Measurements from ENCODE around the gene SEMA3F. TPM values are rescaled to one million over a fixed set of nuclear protein-coding genes. Genes with fewer than 3 reads are reported as not detected.
A peak's percentile ranks its signal among the peaks of the same experiment; 100 is the strongest.

Gene SEMA3F
- total RNA-seq, 1 donor from 2014 or later: 79.8 TPM

- no peak for DNase-seq (ENCODE audit: low read depth)
- no peak overlapping the region for H3K4me3 ChIP-seq (ENCODE audit: low read depth, low read length)
- H3K36me3 ChIP-seq (ENCODE audit: control insufficient read depth, insufficient read depth, low read length): no peaks in the 10 kb centered on the region
These were observed 6.2 kb downstream of the SEMA3F start for GRCh38 chr3:50161320-50161719.

GRCh38 chr3:50162034-50162883, 7.1 kb downstream of the SEMA3F start:
- Histone ChIP-seq H3K36me3 (ENCODE audit: control insufficient read depth, insufficient read depth, low read length) (no peaks in the 10 kb centered on the region), H3K27me3 (ENCODE audit: control insufficient read depth, insufficient read depth, low read length) (no peaks in the 10 kb centered on the region), H3K4me3 (ENCODE audit: low read depth, low read length) (no peak overlapping the region)
- no peak for DNase-seq (ENCODE audit: low read depth)
- no peak for TF ChIP-seq CTCF (IDR thresholded peaks at IDR 0.05; ENCODE audit: insufficient read depth, low read length, poor library complexity, severe bottlenecking)

More at GRCh38 chr3:50161320-50161719, 6.2 kb downstream of the SEMA3F start:
- H3K27me3 ChIP-seq (ENCODE audit: control insufficient read depth, insufficient read depth, low read length): no peaks in the 10 kb centered on the region
- TF ChIP-seq CTCF (IDR thresholded peaks at IDR 0.05; ENCODE audit: insufficient read depth, low read length, poor library complexity, severe bottlenecking): no peak

GRCh38 chr3:50163572-50164455, 8.7 kb downstream of the SEMA3F start:
- Histone ChIP-seq H3K36me3 (ENCODE audit: control insufficient read depth, insufficient read depth, low read length) (no peaks in the 10 kb centered on the region), H3K27me3 (ENCODE audit: control insufficient read depth, insufficient read depth, low read length) (no peaks in the 10 kb centered on the region), H3K4me3 (ENCODE audit: low read depth, low read length) (no peak overlapping the region)
- peak; percentile 54 for DNase-seq (ENCODE audit: low read depth)
- no peak for TF ChIP-seq CTCF (IDR thresholded peaks at IDR 0.05; ENCODE audit: insufficient read depth, low read length, poor library complexity, severe bottlenecking)

GRCh38 chr3:50164481-50164880, 9.4 kb downstream of the SEMA3F start:
- no peak for DNase-seq (ENCODE audit: low read depth)
- Histone ChIP-seq H3K4me3 (ENCODE audit: low read depth, low read length) (no peak overlapping the region), H3K36me3 (ENCODE audit: control insufficient read depth, insufficient read depth, low read length) (no peaks in the 10 kb centered on the region), H3K27me3 (ENCODE audit: control insufficient read depth, insufficient read depth, low read length) (no peaks in the 10 kb centered on the region)
- no peak for TF ChIP-seq CTCF (IDR thresholded peaks at IDR 0.05; ENCODE audit: insufficient read depth, low read length, poor library complexity, severe bottlenecking)

- Histone ChIP-seq H3K27me3 (ENCODE audit: control insufficient read depth, insufficient read depth, low read length) (no peaks in the 10 kb centered on the region), H3K4me3 (ENCODE audit: low read depth, low read length) (no peak overlapping the region), H3K36me3 (ENCODE audit: control insufficient read depth, insufficient read depth, low read length) (no peaks in the 10 kb centered on the region)
- no peak for TF ChIP-seq CTCF (IDR thresholded peaks at IDR 0.05; ENCODE audit: insufficient read depth, low read length, poor library complexity, severe bottlenecking)
- DNase-seq (ENCODE audit: low read depth): no peak
These were observed 10.1 kb downstream of the SEMA3F start for GRCh38 chr3:50164984-50165909.
